Loucy (cell line): ENCODE data around the gene BSN.

Experiments used
- H2AFZ ChIP-seq: fragments of 200-600 bp; sonication (generic); 2 replicates; pipeline ENCODE4 v1.6.0; 2016; ENCODE audit warnings: antibody characterized with exemption, mild to moderate bottlenecking, low read length, moderate library complexity
- H3F3A ChIP-seq: fragments of 200-600 bp; 2 replicates; pipeline ENCODE4 v1.6.0; 2016; ENCODE audit warnings: antibody characterized with exemption, low read depth, mild to moderate bottlenecking
- H3K27me3 ChIP-seq: fragments of 200-600 bp; sonication (generic); 2 replicates; pipeline ENCODE4 v1.6.1; 2014; ENCODE audit warnings: low read length, mild to moderate bottlenecking; ENCODE audit not compliant: insufficient read depth, poor library complexity, severe bottlenecking
- H3K36me3 ChIP-seq: fragments of 200-600 bp; sonication (generic); 2 replicates; pipeline ENCODE4 v1.6.1; 2016; ENCODE audit warnings: low read length; ENCODE audit not compliant: insufficient read depth
- H3K4me1 ChIP-seq: fragments of 200-600 bp; sonication (generic); 2 replicates; pipeline ENCODE4 v1.5.1; 2014; ENCODE audit warnings: low read length, mild to moderate bottlenecking; ENCODE audit not compliant: insufficient read depth, poor library complexity, severe bottlenecking
- H3K4me2 ChIP-seq: fragments of 200-600 bp; sonication (generic); 2 replicates; pipeline ENCODE4 v1.6.0; 2014; ENCODE audit warnings: antibody characterized with exemption, low read length, low read depth, mild to moderate bottlenecking; ENCODE audit not compliant: poor library complexity, severe bottlenecking
- H3K4me3 ChIP-seq: fragments of 200-600 bp; sonication (generic); 2 replicates; pipeline ENCODE4 v1.5.1; 2014; ENCODE audit warnings: low read length, mild to moderate bottlenecking, mixed read lengths; ENCODE audit not compliant: poor library complexity, severe bottlenecking
- H3K79me2 ChIP-seq: fragments of 200-600 bp; sonication (generic); 2 replicates; pipeline ENCODE4 v1.6.1; 2014; ENCODE audit warnings: low read length; ENCODE audit not compliant: insufficient read depth
- H3K9ac ChIP-seq: fragments of 200-600 bp; sonication (generic); 2 replicates; pipeline ENCODE4 v1.6.0; 2014; ENCODE audit warnings: mild to moderate bottlenecking, low read depth, low read length, moderate library complexity; ENCODE audit not compliant: poor library complexity, severe bottlenecking
- H3K9me2 ChIP-seq: fragments of 200-600 bp; sonication (generic); replicated peaks from 2 replicates; pipeline ENCODE4 v1.6.1; 2016; ENCODE audit warnings: low read depth, low read length, mixed read lengths
- H3K9me3 ChIP-seq: fragments of 200-600 bp; sonication (generic); 2 replicates; pipeline ENCODE4 v1.6.1; 2014; ENCODE audit warnings: mild to moderate bottlenecking, antibody characterized with exemption, low read length, low read depth; ENCODE audit not compliant: insufficient read depth
- H4K20me1 ChIP-seq: fragments of 200-600 bp; sonication (generic); 2 replicates; pipeline ENCODE4 v1.6.0; 2014; ENCODE audit warnings: antibody characterized with exemption, low read length, mild to moderate bottlenecking; ENCODE audit not compliant: insufficient read depth, poor library complexity, severe bottlenecking
- CTCF ChIP-seq: fragments of 200-600 bp; sonication (generic); conservative IDR thresholded peaks from 2 replicates; pipeline ENCODE4 v1.5.1; 2014; ENCODE audit warnings: mild to moderate bottlenecking, antibody characterized with exemption, low read length
- EZH2phosphoT487 ChIP-seq: fragments of 200-600 bp; IDR thresholded peaks from 2 replicates; pipeline ENCODE4 v1.6.1; 2018; ENCODE audit warnings: antibody characterized with exemption, mild to moderate bottlenecking, moderate library complexity, borderline replicate concordance

BSN gene

GRCh38 chr3:49618412-49618811, 64.1 kb downstream of the BSN start:
- no peak overlapping the region for H3K9ac ChIP-seq
- no peaks in the 10 kb centered on the region for H3K27me3 ChIP-seq
- no peaks in the 10 kb centered on the region for H3F3A ChIP-seq
- no peak overlapping the region for H2AFZ ChIP-seq
- TF ChIP-seq EZH2phosphoT487 = no peak
- TF ChIP-seq CTCF = no peak
- no peaks in the 10 kb centered on the region for H3K79me2 ChIP-seq
- no peaks in the 10 kb centered on the region for H3K4me1 ChIP-seq
- H3K4me3 ChIP-seq = no peak overlapping the region
- H3K9me3 ChIP-seq = no peaks in the 10 kb centered on the region
- no peaks in the 10 kb centered on the region for H3K36me3 ChIP-seq
- no peaks in the 10 kb centered on the region for H3K9me2 ChIP-seq
- no peaks in the 10 kb centered on the region for H4K20me1 ChIP-seq
- no peak overlapping the region for H3K4me2 ChIP-seq

- Histone ChIP-seq H3K4me3 (no peak overlapping the region), H3K4me2 (no peak overlapping the region), H3K27me3 (no peaks in the 10 kb centered on the region), H4K20me1 (no peaks in the 10 kb centered on the region), H3K36me3 (no peaks in the 10 kb centered on the region), H3K4me1 (no peaks in the 10 kb centered on the region), H3K9ac (no peak overlapping the region), H2AFZ (no peak overlapping the region), H3K9me2 (no peaks in the 10 kb centered on the region), H3K79me2 (no peaks in the 10 kb centered on the region), H3F3A (no peaks in the 10 kb centered on the region), H3K9me3 (no peaks in the 10 kb centered on the region)
- no peak for TF ChIP-seq CTCF
- TF ChIP-seq EZH2phosphoT487 = no peak
Measured at GRCh38 chr3:49619649-49620048, 65.4 kb downstream of the BSN start.

- no peak overlapping the region for H2AFZ ChIP-seq
Measured at GRCh38 chr3:49620728-49621127, 66.5 kb downstream of the BSN start.

More at GRCh38 chr3:49620728-49621127, 66.5 kb downstream of the BSN start:
- Histone ChIP-seq H3K4me3 (no peak overlapping the region), H3K79me2 (no peaks in the 10 kb centered on the region), H3K4me1 (no peaks in the 10 kb centered on the region), H3K9ac (no peak overlapping the region), H3K27me3 (no peaks in the 10 kb centered on the region), H4K20me1 (no peaks in the 10 kb centered on the region), H3K4me2 (no peak overlapping the region), H3F3A (no peaks in the 10 kb centered on the region), H3K36me3 (no peaks in the 10 kb centered on the region), H3K9me3 (no peaks in the 10 kb centered on the region), H3K9me2 (no peaks in the 10 kb centered on the region)
- TF ChIP-seq CTCF (no peak), EZH2phosphoT487 (no peak)
